ENCODE measurements around the gene PROM1. TPM values are rescaled to one million over a fixed set of nuclear protein-coding genes. Genes with fewer than 3 reads are reported as not detected.

Gene PROM1, protein sequence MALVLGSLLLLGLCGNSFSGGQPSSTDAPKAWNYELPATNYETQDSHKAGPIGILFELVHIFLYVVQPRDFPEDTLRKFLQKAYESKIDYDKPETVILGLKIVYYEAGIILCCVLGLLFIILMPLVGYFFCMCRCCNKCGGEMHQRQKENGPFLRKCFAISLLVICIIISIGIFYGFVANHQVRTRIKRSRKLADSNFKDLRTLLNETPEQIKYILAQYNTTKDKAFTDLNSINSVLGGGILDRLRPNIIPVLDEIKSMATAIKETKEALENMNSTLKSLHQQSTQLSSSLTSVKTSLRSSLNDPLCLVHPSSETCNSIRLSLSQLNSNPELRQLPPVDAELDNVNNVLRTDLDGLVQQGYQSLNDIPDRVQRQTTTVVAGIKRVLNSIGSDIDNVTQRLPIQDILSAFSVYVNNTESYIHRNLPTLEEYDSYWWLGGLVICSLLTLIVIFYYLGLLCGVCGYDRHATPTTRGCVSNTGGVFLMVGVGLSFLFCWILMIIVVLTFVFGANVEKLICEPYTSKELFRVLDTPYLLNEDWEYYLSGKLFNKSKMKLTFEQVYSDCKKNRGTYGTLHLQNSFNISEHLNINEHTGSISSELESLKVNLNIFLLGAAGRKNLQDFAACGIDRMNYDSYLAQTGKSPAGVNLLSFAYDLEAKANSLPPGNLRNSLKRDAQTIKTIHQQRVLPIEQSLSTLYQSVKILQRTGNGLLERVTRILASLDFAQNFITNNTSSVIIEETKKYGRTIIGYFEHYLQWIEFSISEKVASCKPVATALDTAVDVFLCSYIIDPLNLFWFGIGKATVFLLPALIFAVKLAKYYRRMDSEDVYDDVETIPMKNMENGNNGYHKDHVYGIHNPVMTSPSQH
- under 0.01 TPM in 1 of 2 replicates, not detected in the other for total RNA-seq

GRCh38 chr4:16083241-16084191, at the start of gene PROM1:
PROM1 (minus strand) TSS chr4:16084023; CDS start chr4:16075906, 8,117 bp downstream.

GRCh38 chr4:15963001-15963451, 120.8 kb downstream of the PROM1 start, which contains the start of gene FGFBP2:
FGFBP2 (minus strand) TSS chr4:15963175; CDS start chr4:15963129, 46 bp downstream.

GRCh38 chr4:15938640-15939039, 145.2 kb downstream of the PROM1 start, which contains the start of gene FGFBP1:
FGFBP1 (minus strand) TSS chr4:15938740; CDS start chr4:15936632, 2,108 bp downstream.

Other genes with a start within 250 kb of the PROM1 start
- gene FGFBP1, start 145.3 kb downstream of the PROM1 start, total RNA-seq = not detected in 2 replicates
- not detected in 2 replicates for gene FGFBP2, start 120.8 kb downstream of the PROM1 start, total RNA-seq
- gene TAPT1, start 142.4 kb upstream of the PROM1 start, total RNA-seq = 15.9 and 16.4 TPM in 2 replicates

Data from smooth muscle cell of bladder (primary cell).